HT1080 (cell line): ENCODE measurements around the gene NACC1. TPM values are rescaled to one million over a fixed set of nuclear protein-coding genes. Genes with fewer than 3 reads are reported as not detected.
"Not testable (repeated sequence)": the region's sequence is repeated elsewhere in the genome, so short reads cannot be mapped to it uniquely, and the experiment has no call there.

Source experiments
- DNase-seq: peaks from one replicate; pipeline ENCODE4 v3.0.0-alpha.2; 2015; ENCODE audit warnings: low read depth
- total RNA-seq: library from RNA; depleted of rRNA; stranded (reverse); fragments of >200 nt; shearing (Covaris generic); gene quantifications from 2 replicates; pipeline ENCODE4 v1.2.3, GENCODE V29; 2014

The NACC1 gene
- total RNA-seq, 1 experiment from 2014 or later: 181 TPM

DNA sequence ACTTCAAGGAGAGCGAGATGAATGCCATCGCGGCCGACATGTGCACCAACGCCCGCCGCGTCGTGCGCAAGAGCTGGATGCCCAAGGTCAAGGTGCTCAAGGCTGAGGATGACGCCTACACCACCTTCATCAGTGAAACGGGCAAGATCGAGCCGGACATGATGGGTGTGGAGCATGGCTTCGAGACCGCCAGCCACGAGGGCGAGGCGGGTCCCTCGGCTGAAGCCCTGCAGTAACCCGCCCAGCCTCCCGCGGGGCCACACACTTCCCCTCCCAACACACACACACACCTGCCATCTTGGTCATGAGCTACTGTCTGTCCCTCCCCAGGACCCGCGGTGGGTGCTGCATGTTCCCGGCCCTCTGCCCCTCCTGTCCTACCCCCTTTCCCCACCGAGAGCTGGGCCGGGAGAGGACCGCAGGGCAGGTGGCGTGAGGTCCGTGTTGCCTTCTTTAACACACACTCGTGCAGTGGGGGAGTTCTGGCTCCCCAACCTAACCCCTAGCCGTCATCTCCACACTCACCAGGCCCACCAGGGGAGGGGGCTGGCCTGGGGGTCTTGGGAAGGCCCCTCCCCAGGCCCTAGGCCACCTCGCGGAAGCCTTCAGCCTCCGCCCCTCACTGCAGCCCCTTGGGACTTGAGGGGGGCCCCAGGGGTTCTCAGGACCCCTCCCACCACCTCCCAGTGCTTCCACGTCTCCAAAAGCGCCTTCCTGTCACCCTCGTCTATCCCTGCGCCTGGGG is 20.3 kb downstream of the NACC1 start:
- no peak for DNase-seq

DNA sequence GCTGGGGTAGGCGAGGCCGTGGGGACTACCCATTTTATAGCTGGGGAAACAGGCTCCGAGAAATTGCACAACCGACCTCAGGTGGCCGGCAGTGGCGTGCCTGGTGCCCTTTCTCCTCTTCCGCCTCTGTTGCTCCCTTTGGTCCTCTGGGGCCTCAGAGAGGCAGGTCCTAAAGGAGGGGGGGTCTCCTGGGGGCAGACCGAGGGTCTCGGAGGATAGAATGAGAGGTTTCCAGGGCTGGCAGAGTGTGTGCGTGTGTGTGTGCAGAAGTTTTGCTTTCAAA is 20.8 kb downstream of the NACC1 start:
- no peak for DNase-seq

DNA sequence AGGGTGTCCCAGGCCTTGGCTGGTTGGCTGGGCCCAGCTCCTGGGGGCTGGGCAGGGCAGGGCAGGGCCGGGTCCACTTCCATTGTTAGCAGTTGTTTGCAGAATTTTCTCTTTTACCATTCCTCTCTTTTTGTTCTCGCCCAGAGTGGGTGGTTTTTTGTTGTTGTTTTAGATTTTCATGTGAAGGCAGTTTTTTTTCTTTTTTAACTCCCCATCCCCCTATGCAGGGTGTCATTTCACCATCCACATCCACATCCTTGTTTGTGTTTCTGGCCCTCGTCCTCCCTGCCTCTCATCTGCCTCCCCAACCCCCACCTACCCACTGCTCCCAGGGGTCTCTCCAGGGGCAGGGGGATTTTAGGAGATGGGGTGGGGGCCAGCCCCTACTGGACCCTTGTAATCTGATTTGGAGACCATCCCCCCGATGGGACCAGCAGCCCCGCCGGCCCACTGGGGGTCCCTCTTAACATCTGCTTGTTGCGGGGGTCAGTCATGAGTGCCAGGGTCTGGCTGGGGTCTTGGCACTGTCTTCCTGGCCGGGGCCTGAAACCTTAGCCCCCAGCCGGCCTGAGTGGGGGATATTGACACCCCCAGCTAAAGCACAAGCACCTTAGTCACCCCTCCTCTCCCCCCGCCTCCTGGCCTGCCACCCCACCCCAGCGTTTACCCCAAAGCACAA is 21.7 kb downstream of the NACC1 start:
- no peak for DNase-seq

DNA sequence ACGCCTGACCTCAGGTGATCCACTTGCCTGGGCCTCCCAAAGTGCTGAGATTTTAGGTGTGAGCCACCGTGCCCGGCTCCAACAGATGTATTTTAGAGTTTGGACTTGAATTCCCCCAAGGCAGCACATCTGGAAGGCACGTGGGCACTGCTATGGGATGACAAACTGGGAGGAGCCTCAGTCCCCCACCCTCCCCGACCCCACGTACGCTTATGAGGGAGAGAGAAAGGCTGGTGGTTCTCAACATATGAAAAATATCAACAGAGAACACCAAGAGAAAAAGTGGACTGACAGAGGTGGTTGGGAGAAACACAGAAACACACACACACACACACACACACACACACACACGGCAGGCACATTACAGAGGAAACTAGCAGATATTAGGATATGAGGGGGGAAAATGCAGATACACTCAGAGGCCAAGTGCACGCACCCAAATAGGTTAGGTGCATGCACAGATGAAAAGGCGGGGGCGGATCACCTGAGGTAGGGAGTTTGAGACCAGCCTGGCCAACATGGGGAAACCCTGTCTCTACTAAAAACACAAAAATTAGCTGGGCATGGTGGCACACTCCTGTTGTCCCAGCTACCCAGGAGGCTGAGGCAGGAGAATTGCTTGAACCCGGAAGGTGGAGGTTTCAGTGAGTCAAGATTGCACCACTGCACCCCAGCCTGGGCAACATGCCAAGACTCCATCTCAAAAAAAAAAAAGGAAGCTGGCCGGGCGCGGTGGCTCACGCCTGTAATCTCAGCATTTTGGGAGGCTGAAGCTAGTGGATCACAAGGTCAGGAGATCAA is 28.9 kb downstream of the NACC1 start:
- no peak for DNase-seq

DNA sequence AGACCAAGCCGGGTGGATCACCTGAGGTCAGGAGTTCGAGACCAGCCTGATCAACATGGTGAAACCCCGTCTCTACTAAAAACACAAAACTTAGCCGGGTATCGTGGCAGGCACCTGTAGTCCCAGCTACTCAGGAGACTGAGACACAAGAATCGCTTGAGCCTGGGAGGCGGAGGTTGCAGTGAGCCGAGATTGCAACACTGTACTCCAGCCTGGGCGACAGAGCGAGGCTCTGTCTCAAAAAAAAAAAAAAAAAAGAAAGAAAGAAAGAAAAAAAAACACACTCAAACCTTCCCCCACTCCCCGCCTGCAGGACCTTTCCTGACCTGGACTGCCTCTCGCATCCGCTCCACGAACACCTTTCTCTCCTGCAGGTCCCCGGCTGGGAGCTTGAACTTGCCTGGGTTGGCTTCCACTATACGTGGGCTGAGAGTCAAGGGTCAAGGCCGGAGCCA is 31.1 kb downstream of the NACC1 start:
- not testable (repeated sequence) for DNase-seq

DNA sequence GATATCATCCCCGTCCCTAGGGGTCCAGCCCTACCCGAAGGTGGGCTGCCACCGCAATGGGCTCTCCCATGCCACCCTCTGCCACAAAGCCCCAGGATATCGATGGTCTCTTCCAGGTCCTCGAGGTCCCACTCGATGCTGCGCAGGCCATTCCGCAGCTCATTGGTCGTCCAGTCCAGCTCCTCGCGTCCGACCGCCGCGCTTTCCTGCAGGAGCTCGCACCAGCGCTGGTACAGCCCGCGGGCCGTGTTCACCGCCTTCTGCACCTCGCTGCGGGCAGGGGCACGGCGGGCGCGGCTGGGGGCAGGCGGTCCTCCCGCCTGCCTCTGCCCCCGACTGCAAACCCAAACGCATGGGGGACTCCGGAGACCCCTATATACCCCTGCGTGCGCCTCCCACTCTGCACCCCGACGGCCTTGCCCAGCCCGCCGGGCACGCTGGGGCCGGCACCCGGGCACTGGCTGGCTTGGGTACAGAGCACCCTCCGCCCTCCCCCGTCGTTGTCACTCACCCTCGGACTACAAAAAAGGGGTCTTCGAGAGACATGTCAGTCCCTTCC is 31.6 kb downstream of the NACC1 start:
- DNase-seq: peak; percentile 49

DNA sequence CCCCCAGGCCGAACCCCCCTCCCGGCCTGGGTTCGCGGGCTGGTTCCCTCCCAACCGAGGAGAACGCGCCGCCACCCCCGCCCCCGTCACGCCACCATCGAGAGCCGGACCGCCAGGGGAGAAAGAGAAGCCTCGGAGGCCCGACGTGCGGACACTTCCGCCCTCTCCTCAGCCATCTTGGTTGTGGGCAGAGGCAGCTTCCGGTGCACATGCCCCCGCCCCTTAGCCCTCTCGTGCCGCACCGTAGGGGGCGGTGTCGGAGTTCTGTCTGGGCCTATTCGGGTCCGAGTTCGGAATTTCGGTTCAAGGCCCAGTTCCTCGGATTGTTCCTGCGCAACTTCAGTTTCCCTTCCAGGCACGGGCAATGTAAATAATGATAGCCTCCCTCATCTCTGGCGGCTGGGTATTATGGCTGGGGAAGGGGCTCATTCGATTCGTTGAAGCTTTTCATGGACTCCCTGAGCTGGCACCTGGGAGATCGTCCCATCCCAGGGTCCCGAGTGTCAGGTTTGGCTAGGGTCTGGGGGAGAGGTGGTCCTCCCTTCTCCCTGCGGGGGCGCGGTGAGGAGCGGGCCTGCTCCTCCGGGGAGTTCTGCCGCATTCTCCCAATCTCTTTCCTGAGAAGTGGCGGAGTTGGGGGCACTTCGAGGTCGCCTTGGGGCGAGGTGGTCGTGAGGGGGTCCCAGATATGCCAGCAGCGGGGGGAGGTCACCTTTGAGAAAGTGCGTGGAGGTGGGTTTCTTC is 32.3 kb downstream of the NACC1 start, which contains the start of the genes IER2 and STX10:
Gene IER2 (plus strand): TSS at position 225 of the 744 bp plus-strand sequence. CDS start 2,776 bp downstream, outside the sequence.
Gene STX10 (minus strand): TSS at position 189 of the 744 bp plus-strand sequence. CDS start 202 bp downstream, outside the sequence.
- peak; percentile 94 for DNase-seq

DNA sequence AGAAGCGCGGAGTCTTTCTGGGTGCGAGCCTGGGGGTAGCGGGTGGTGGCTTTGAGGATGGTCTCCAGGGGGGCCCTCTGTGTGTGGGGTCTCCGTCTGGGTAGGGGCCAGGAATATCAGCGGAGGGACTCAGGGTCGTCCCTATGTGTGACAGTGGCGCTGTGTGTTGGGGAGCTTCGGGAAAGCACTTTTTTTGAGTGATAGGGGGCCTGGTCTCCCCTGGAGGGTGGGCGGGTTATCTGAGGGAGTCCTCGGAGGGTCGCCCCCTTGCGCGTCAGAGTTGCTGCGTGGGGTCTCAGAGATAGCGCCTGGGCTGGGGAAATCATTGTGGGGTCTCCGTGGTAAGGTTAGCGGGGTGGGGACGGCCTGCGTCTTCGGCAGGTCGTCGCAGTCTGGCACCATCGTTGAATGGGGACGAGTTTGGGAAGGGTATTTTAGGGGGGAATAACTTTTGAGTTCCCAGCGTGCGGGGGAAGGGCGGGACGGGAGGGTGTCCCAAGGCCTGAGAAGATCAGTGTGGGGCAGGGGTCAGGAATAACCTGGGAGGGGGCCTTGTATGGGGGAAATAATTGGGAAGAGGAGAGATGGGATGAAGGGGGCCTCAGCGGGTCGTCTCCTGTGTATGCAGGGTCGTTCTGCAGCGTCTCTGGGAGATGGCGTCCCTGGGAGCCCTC is 33.0 kb downstream of the NACC1 start:
- no peak for DNase-seq

DNA sequence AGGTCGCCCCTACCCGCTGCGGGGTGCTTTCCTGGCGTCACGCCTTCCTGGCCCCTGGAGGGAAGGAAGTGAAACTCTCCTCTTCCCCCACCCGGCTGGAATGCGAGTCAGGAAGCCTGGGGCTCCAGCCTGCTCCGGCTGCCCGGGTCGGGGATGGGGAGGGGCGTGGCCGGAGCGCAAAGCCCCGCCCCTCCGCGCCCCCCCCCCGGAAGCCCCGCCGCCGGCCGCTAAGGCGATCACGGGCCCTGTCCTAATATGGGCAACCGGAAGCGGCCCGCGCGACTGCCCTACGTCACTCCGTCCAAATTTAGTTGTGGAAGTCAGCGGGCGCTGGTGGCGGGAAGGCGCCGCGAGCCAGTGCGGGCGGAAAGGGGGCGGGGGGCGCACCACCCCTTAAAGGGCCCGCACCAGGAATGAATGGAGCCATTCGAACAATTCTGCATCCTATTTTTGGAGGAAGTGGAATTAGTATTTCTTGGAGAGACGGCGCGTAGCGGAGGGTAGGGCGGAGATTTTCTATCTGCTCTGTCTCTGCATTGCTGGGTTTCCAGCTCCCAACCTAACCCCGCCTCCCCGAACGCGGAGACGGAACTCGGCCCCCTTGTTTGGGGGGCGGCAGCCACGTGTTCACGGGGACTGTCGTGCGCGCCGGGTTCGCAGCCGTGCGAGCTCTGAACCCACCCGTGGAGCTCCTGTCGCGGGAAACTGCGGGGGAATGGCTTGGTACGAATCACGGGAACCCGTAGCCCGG is 33.7 kb downstream of the NACC1 start:
- DNase-seq: peak; percentile 96

DNA sequence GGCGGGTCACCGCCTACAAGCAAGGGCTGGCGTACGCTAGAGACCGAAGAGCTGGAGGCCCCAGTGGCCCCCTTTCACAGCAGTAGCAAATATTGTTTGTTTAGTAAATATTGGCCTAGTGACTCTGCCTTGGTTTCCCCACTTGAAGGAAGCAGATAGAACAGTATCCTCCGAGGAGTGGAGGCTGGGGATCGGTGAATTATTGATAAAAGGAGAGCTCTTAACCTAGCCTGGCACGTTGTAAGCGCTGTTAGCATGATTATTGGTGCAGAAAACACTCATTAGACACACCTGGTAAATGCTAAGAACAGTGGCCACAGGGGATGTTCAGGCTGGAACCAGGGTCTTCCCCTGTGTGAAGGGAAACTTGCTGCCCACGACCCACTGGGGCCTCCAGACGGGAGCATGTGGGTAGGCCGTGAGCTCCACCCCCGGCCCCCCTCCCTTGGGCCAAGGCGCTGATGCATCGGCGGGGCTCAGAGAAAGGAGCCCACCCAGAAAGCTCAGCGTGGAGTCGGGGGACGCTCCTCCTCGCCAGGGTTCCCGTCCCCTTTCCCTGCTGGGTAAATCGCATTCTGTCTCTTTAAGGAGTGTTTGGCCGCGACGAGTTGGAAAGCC is 34.4 kb downstream of the NACC1 start:
- no peak for DNase-seq

DNA sequence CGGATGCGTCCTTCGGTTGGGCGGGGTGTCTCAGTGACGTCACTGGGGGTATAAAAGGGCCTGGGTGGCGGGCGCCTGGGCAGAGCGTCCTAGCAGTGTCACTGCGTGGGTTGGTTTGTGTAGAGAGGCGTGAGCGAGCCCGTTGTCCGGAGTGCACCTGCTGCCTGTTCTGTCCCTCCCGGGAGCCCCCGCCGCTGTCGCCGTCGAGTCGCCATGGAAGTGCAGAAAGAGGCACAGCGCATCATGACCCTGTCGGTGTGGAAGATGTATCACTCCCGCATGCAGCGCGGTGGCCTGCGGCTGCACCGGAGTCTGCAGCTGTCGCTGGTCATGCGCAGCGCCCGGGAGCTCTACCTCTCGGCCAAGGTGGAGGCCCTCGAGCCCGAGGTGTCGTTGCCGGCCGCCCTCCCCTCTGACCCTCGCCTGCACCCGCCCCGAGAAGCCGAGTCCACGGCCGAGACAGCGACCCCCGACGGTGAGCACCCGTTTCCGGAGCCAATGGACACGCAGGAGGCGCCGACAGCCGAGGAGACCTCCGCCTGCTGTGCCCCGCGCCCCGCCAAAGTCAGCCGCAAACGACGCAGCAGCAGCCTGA is 35.0 kb downstream of the NACC1 start:
- DNase-seq: peak; percentile 95

DNA sequence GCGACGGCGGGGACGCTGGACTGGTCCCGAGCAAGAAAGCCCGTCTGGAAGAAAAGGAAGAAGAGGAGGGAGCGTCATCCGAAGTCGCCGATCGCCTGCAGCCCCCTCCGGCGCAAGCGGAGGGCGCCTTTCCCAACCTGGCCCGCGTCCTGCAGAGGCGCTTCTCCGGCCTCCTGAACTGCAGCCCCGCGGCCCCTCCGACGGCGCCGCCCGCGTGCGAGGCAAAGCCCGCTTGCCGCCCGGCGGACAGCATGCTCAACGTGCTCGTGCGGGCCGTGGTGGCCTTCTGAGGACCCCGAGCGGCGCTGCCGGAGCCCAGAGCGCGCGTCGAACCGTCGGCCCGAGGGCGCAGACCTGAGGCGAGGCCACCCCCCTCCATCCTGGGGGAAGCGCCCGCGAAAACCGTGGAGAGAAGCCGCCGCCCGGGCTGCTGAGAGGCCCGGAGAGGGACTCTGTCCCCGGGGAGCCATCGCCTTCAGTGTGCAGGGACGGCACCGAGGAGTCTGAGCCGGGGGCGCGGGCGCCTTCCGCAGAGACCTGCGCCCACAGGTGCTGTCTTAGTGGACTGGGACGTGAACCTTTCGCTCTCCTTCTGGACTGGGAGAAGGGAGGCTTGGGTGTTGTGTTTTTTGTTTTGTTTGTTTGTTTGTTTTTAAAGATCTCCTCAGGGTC is 35.6 kb downstream of the NACC1 start:
- DNase-seq: no peak

DNA sequence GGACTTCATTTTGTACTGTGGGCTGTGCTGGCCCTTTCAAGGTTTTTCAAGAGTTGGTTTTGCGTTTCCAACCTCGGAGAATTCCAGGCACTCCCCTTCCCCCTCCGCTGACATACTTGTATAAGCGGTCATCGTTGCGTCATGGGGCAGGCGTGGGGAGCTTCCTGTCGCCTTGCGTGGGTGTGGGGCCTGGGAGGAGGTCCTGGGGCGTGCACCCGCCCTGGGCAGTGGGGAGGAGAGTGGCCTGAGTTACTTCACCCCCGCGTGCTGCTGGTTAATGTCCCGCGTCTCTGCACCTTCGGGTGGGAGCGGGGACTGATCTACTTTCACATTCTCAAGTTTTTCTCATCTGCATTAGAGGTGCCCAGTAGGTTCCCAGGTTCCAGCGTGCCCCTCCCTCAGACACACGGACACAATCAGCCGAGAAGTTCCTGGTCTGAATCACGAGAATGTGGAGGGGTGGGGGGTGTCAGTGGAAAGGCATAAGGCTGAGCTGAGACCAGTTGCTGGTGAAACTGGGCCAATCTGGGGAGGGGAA is 36.2 kb downstream of the NACC1 start:
- DNase-seq: peak; percentile 62

DNA sequence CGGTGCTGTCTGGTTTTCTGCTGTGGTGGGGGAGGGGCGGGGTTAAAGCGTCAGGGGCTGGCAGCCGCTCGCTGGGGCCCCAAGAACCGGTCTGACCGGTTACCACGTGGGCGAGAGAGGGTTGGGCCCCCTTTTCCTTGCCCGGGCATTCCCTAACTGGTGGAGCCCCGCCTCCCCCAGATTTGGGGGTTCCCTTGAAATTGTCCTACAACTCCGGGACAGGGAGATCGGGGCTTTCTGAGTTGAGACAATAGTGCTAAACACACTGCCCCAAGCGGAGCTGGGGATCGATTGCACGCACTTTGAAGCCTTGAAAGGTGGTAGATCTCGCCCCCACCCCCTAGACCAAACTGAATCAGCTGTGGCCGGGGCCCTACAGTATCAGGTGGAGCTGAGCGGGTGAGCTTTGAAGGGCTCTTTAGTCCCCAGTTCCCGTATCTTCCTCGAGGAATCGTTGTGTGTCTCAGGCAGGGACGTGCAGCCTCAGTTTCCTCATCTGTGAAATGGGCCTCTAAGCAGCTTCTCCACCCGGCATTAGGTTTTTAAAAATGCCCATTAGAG is 36.9 kb downstream of the NACC1 start:
- peak; percentile 76 for DNase-seq

DNA sequence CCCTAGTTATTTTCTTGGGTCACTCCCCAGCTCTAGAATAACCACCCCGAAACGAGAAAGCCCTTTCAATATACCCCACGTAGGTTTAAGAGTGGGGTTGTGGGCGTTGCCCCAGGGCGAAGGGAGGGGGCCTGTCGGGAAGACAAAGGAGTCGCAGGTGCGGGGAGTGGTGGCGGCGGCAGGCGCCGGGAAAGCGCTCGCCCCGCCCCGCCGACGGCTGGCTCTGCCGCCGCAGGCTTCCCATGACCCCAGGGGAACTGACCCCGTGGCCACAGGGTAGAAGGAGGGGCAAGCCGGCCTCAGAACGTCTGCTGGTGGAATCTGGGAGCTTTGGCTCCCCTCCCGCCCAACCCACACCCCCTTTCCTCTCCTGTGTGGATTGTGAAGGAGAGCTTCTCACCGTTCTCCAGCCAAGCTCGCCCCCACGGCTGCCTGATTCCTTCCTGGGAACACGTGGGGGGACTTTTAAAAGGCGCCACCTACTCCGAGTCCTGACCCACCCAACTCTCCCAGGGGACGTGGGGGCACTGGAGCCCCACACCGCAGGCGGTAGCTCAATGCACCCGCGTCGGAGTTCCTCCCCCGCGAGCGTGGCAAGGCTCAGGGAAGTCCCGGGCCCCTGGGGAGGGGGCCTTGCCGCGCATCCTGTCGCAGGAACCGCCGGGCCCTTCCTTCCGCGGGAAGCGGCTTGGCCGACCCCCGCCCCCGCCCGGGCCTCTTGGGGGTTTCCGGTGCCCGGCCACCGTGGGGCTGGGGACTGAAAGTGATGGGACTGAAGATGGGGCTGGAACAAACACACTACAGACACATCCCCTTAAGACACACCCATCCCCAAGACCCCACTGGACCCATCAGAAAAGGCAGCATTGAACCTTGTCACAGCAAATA is 37.7 kb downstream of the NACC1 start:
- DNase-seq: peak; percentile 84

DNA sequence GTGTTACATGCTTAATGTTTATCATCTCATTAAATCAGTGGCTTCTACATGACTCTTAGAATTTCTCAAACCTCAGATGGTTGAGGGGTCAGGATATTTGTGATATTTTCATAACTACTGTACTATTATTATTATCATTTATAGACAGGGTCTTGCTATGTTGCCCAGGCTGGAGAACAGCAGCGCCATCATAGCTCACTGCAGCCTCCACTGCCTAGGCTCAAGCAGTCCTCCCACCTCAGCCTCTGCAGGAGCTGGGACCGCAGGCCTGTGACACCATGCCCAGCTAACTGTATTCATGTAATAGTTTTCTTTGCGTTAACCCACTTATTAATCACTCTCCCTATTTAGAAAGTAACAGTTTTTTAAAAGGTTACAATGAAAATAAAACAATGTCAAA is 41.6 kb downstream of the NACC1 start:
- DNase-seq: no peak

DNA sequence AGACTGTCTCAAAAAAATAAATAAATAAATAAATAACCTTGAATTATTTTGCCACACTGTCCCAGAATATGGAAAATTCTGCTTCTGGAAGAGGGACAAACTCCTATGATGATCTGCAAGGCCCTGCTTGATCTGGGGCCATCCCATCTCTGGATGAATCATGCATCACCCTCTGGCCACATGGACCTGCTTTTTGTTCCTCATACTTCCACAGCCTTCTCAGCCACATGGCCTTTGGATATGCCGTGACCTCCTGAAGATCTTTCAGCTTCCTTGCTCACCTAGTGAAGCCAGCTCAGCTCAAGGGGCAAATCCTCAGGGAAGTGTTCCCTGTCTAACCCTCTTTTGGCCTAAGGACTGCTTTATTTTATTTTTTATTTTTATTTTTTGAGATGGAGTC is 42.5 kb downstream of the NACC1 start:
- peak; percentile 54 for DNase-seq
